GM23338 (cell line): ENCODE results near the gene FKRP. TPM values are rescaled to one million over a fixed set of nuclear protein-coding genes. Genes with fewer than 3 reads are reported as not detected.
A peak's percentile ranks its signal among the peaks of the same experiment; 100 is the strongest.

Source experiments
- ATAC-seq: fragments of 200-7000 bp; cut with Tn5 transposase; 3 replicates; pipeline ENCODE4 v1.9.1; 2020
- DNase-seq: peaks from one replicate; pipeline ENCODE4 v3.0.0-alpha.2; 2015; ENCODE audit warnings: low spot score
- H2AFZ ChIP-seq: fragments of 200-600 bp; sonication (generic); 2 replicates; pipeline ENCODE4 v1.8.0; 2016; ENCODE audit warnings: antibody characterized with exemption, mild to moderate bottlenecking, moderate library complexity
- H3F3A ChIP-seq: fragments of 200-600 bp; sonication (generic); replicated peaks from 2 replicates; pipeline ENCODE4 v1.8.0; 2017; ENCODE audit warnings: antibody characterized with exemption, mixed run types, low read depth
- H3K27ac ChIP-seq: fragments of 200-600 bp; sonication (generic); 2 replicates; pipeline ENCODE4 v1.6.1; 2016; ENCODE audit warnings: low read depth
- H3K27me3 ChIP-seq: fragments of 200-600 bp; sonication (generic); 2 replicates; pipeline ENCODE4 v1.8.0; 2016; ENCODE audit warnings: mild to moderate bottlenecking, mixed run types, moderate library complexity; ENCODE audit not compliant: insufficient read depth
- H3K36me3 ChIP-seq: fragments of 200-600 bp; sonication (generic); 2 replicates; pipeline ENCODE4 v1.8.0; 2016; ENCODE audit warnings: mild to moderate bottlenecking; ENCODE audit not compliant: insufficient read depth
- H3K4me1 ChIP-seq: fragments of 200-600 bp; sonication (generic); 2 replicates; pipeline ENCODE4 v1.8.0; 2016; ENCODE audit warnings: mild to moderate bottlenecking, moderate library complexity; ENCODE audit not compliant: insufficient read depth
- H3K4me2 ChIP-seq: fragments of 200-600 bp; sonication (generic); 2 replicates; pipeline ENCODE4 v1.7.1; 2017; ENCODE audit warnings: mixed run types
- H3K4me3 ChIP-seq: fragments of 200-600 bp; sonication (generic); 2 replicates; pipeline ENCODE4 v1.6.1; 2016; ENCODE audit warnings: mixed run types
- H3K79me2 ChIP-seq: fragments of 200-600 bp; sonication (generic); replicated peaks from 2 replicates; pipeline ENCODE4 v1.8.0; 2017; ENCODE audit warnings: mild to moderate bottlenecking; ENCODE audit not compliant: insufficient read depth
- H3K9me2 ChIP-seq: fragments of 200-600 bp; sonication (generic); 2 replicates; pipeline ENCODE4 v1.8.0; 2017; ENCODE audit not compliant: insufficient read depth
- H4K20me1 ChIP-seq: fragments of 200-600 bp; sonication (generic); replicated peaks from 2 replicates; pipeline ENCODE4 v1.8.0; 2017; ENCODE audit warnings: mild to moderate bottlenecking; ENCODE audit not compliant: insufficient read depth
- H3K27ac Mint-ChIP-seq: 2 replicates; pipeline ENCODE4 v1.8.0; 2020; ENCODE audit warnings: inconsistent platforms, mild to moderate bottlenecking, moderate library complexity, mixed read lengths
- H3K27me3 Mint-ChIP-seq: 3 replicates; pipeline ENCODE4 v1.8.0; 2022; ENCODE audit warnings: low read depth, mild to moderate bottlenecking, moderate library complexity, mixed read lengths, inconsistent platforms; ENCODE audit not compliant: insufficient read depth, poor library complexity
- H3K36me3 Mint-ChIP-seq: 3 replicates; pipeline ENCODE4 v1.8.0; 2021; ENCODE audit warnings: low read depth, mild to moderate bottlenecking, inconsistent platforms, moderate library complexity, mixed read lengths
- H3K4me1 Mint-ChIP-seq: 3 replicates; pipeline ENCODE4 v1.8.0; 2020; ENCODE audit warnings: mild to moderate bottlenecking, inconsistent platforms, mixed read lengths
- H3K4me3 Mint-ChIP-seq: 3 replicates; pipeline ENCODE4 v1.8.0; 2021; ENCODE audit warnings: moderate library complexity, mild to moderate bottlenecking, inconsistent platforms, mixed read lengths
- H3K9me3 Mint-ChIP-seq: 3 replicates; pipeline ENCODE4 v1.8.0; 2020; ENCODE audit warnings: moderate library complexity, mild to moderate bottlenecking, inconsistent platforms, mixed read lengths
- CREB1 ChIP-seq: fragments of 250-450 bp; sonication (Bioruptor Pico); IDR thresholded peaks from 2 replicates; pipeline ENCODE4 v1.5.0; 2020; ENCODE audit warnings: low read depth, mild to moderate bottlenecking, moderate library complexity
- CTCF ChIP-seq, 2 experiments: fragments of 200-600 bp in 1 of 2; sonication (generic) in 1 of 2; conservative IDR thresholded peaks; 2 replicates each; pipeline versions ENCODE4 v1.5.1 to v1.6.1; 2016 to 2017; ENCODE audit warnings: antibody characterized with exemption in 2 of 2, low read depth in 2 of 2, mild to moderate bottlenecking in 2 of 2, moderate library complexity in 1 of 2
- ETS1 ChIP-seq: IDR thresholded peaks from 2 replicates; pipeline ENCODE4 v1.6.1; 2016; ENCODE audit warnings: antibody characterized with exemption
- EZH2 ChIP-seq: fragments of 200-600 bp; sonication (generic); IDR thresholded peaks from one replicate; pipeline ENCODE4 v1.8.0; 2017; ENCODE audit warnings: antibody characterized with exemption, mild to moderate bottlenecking, low read depth; ENCODE audit not compliant: unreplicated experiment
- JUNB ChIP-seq: IDR thresholded peaks from one replicate; pipeline ENCODE4 v1.6.1; 2016; ENCODE audit warnings: antibody characterized with exemption; ENCODE audit not compliant: unreplicated experiment
- NANOG ChIP-seq: IDR thresholded peaks from 2 replicates; pipeline ENCODE4 v1.6.1; 2016; ENCODE audit warnings: antibody characterized with exemption, borderline replicate concordance
- POLR2AphosphoS5 ChIP-seq: IDR thresholded peaks from 2 replicates; pipeline ENCODE4 v1.6.1; 2016; ENCODE audit warnings: antibody characterized with exemption, low read depth
- REST ChIP-seq: IDR thresholded peaks from one replicate; pipeline ENCODE4 v1.6.1; 2018; ENCODE audit warnings: antibody characterized with exemption; ENCODE audit not compliant: unreplicated experiment
- STAT1 ChIP-seq: IDR thresholded peaks from one replicate; pipeline ENCODE4 v1.6.1; 2016; ENCODE audit warnings: antibody characterized with exemption; ENCODE audit not compliant: unreplicated experiment
- ZNF114 ChIP-seq: fragments of 250-450 bp; sonication (Bioruptor Pico); IDR thresholded peaks from 2 replicates; pipeline ENCODE4 v1.5.0; 2020; ENCODE audit warnings: mild to moderate bottlenecking, moderate library complexity
- polyA plus RNA-seq: library from polyadenylated mRNA; unstranded; fragments of >200 nt; fragmentation: Nextera tagmentation; extraction: Ambion mirVana; gene quantifications from 2 replicates; pipeline ENCODE4 v1.2.1, GENCODE V29; 2016
- total RNA-seq: library from RNA; depleted of rRNA; stranded (reverse); fragments of >200 nt; shearing (Covaris generic); gene quantifications from 2 replicates; pipeline ENCODE4 v1.2.3, GENCODE V29; 2014

Gene FKRP
- total and polyA plus RNA-seq, 2 experiments from 2014 or later = 11.5 to 31.9 TPM

- TF ChIP-seq CTCF (conservative IDR thresholded peaks at IDR 0.05; ENCODE audit: low read depth in 2 of 2) (no peak), EZH2 (no peak), POLR2AphosphoS5 (no peak), STAT1 (no peak), REST (no peak), NANOG (no peak), ETS1 (no peak), ZNF114 (no peak), JUNB (no peak)
Observed at GRCh38 chr19:46736531-46737297, 9.1 kb upstream of the FKRP start (continued).

- no peaks in the 10 kb centered on the region for H3K27me3 ChIP-seq
- no peak overlapping the region for H3K4me3 ChIP-seq
- 0 out of 2 replicates have a peak overlapping the region, but pooled peaks have one; percentile 32 for H3K27ac ChIP-seq
- peaks cover 66% of the 10 kb centered on the region for H3K36me3 Mint-ChIP-seq
- H3K4me1 ChIP-seq = peaks cover 7% of the 10 kb centered on the region; the same call in 1 of the 2 replicates
- no peak for TF ChIP-seq NANOG
- TF ChIP-seq ETS1 = no peak
- TF ChIP-seq CTCF (conservative IDR thresholded peaks at IDR 0.05; ENCODE audit: low read depth in 2 of 2) = no peak
- no peak for TF ChIP-seq EZH2
- no peak for TF ChIP-seq CREB1 (CRISPR knock-in tag)
- no peak overlapping the region for H3K4me2 ChIP-seq
- H4K20me1 ChIP-seq = peaks cover 55% of the 10 kb centered on the region; the same call in 1 of the 2 replicates
- no peak overlapping the region for H3K27ac Mint-ChIP-seq
- peaks cover 9% of the 10 kb centered on the region for H3K27me3 Mint-ChIP-seq
- H3K36me3 ChIP-seq = peaks cover 32% of the 10 kb centered on the region
- no peaks in the 10 kb centered on the region for H3F3A ChIP-seq
- peaks cover 22% of the 10 kb centered on the region for H3K4me1 Mint-ChIP-seq
- H3K9me3 Mint-ChIP-seq = no peaks in the 10 kb centered on the region; the same call in 2 of the 3 replicates
- peaks cover 77% of the 10 kb centered on the region for H3K79me2 ChIP-seq
- no peak overlapping the region for H2AFZ ChIP-seq
- no peaks in the 10 kb centered on the region for H3K9me2 ChIP-seq
- no peak for ATAC-seq
- DNase-seq = no peak
- H3K4me3 Mint-ChIP-seq = no peak overlapping the region
Observed at GRCh38 chr19:46737298-46737654, 8.6 kb upstream of the FKRP start.
